Stimulated activated naive CD4-positive, alpha-beta T cell (primary cell): ENCODE measurements around the gene RHOT2.

ENCODE experiments used
- DNase-seq, 6 experiments: peaks; one replicate each; lab custom pipeline; 2025; lab: John Stamatoyannopoulos, UW

RHOT2 gene

GRCh38 chr16:714558-715476 is 46.9 kb downstream of the RHOT2 start, which contains the start of gene METRN:
TSS of gene METRN (plus strand) at chr16:715118. CDS start at chr16:715290, 172 bp downstream.
- peak; percentile 51 to 84 (median 76) for DNase-seq

GRCh38 chr16:715477-716199 is 47.7 kb downstream of the RHOT2 start:
- DNase-seq = peak in 1 of 6 experiments; percentile 24

- DNase-seq = no peak
Measured at GRCh38 chr16:716200-716568, 48.3 kb downstream of the RHOT2 start.

- no peak for DNase-seq
Measured at GRCh38 chr16:716768-717325, 48.9 kb downstream of the RHOT2 start.

GRCh38 chr16:717450-718245 is 49.7 kb downstream of the RHOT2 start:
- DNase-seq = no peak

GRCh38 chr16:718389-718788 is 50.5 kb downstream of the RHOT2 start:
- DNase-seq = no peak

- no peak for DNase-seq
Measured at GRCh38 chr16:718922-719321, 51.0 kb downstream of the RHOT2 start.

GRCh38 chr16:719815-720446 is 52.0 kb downstream of the RHOT2 start:
- DNase-seq = peak in 1 of 6 experiments; percentile 26

GRCh38 chr16:720447-720989 is 52.6 kb downstream of the RHOT2 start:
- DNase-seq = peak in 3 of 6 experiments; percentile 11 to 42 (median 33)

GRCh38 chr16:720990-721764 is 53.2 kb downstream of the RHOT2 start, which contains the start of gene ANTKMT:
TSS of gene ANTKMT (plus strand) at chr16:721146. CDS start at chr16:721275, 129 bp downstream.
- DNase-seq = peak; percentile 32 to 62 (median 56)

GRCh38 chr16:721765-722540 is 54.0 kb downstream of the RHOT2 start:
- DNase-seq = peak in 1 of 6 experiments; percentile 44

GRCh38 chr16:722835-723633 is 55.1 kb downstream of the RHOT2 start:
- DNase-seq = no peak

GRCh38 chr16:723695-724094 is 55.8 kb downstream of the RHOT2 start:
- no peak for DNase-seq
